Lung (tissue), 12 donors: ENCODE data around the gene RABGAP1L. TPM values are rescaled to one million over a fixed set of nuclear protein-coding genes. Genes with fewer than 3 reads are reported as not detected.

Source experiments
- ATAC-seq: fragments of 200-7000 bp; cut with Tn5 transposase; one replicate; pipeline ENCODE4 v1.9.1; 2020; ENCODE audit warnings: moderate number of reproducible peaks; ENCODE audit not compliant: insufficient read depth, low FRiP score
- DNase-seq, 3 donors: peaks; one replicate each; pipeline ENCODE4 v3.0.0-alpha.2; 2013 to 2017
- H3K27ac ChIP-seq, 2 donors: one replicate each; pipeline ENCODE4 v1.5.1; 2013; ENCODE audit warnings: mild to moderate bottlenecking in 2 of 2, moderate library complexity in 2 of 2, control low read depth in 1 of 2, inconsistent platforms in 1 of 2, low read depth in 1 of 2, low read length in 1 of 2
- H3K27me3 ChIP-seq, 3 donors: one replicate each; pipeline ENCODE4 v1.5.1; 2013; ENCODE audit warnings: low read length in 2 of 3; ENCODE audit not compliant: control insufficient read depth in 3 of 3, insufficient read depth in 3 of 3
- H3K36me3 ChIP-seq, 4 donors: one replicate each; pipeline ENCODE4 v1.5.1; 2013; ENCODE audit warnings: low read length in 4 of 4, mild to moderate bottlenecking in 1 of 4, moderate library complexity in 1 of 4; ENCODE audit not compliant: control insufficient read depth in 4 of 4, insufficient read depth in 4 of 4
- H3K4me1 ChIP-seq, 5 donors: one replicate each; pipeline ENCODE4 v1.5.1; 2013; ENCODE audit warnings: low read length in 5 of 5, mild to moderate bottlenecking in 2 of 5, moderate library complexity in 1 of 5; ENCODE audit not compliant: control insufficient read depth in 5 of 5, insufficient read depth in 5 of 5
- H3K4me3 ChIP-seq: one replicate; pipeline ENCODE4 v1.5.1; 2013; ENCODE audit warnings: mild to moderate bottlenecking, control low read depth, moderate library complexity
- H3K9ac ChIP-seq, 2 donors: one replicate each; pipeline ENCODE4 v1.5.1; 2013; ENCODE audit warnings: low read length in 2 of 2, control low read depth in 1 of 2; ENCODE audit not compliant: insufficient read depth in 1 of 2
- H3K9me3 ChIP-seq, 4 donors: one replicate each; pipeline ENCODE4 v1.5.1; 2013; ENCODE audit warnings: low read length in 3 of 4, mild to moderate bottlenecking in 1 of 4, moderate library complexity in 1 of 4; ENCODE audit not compliant: control insufficient read depth in 4 of 4, insufficient read depth in 3 of 4
- CTCF ChIP-seq: IDR thresholded peaks from 2 replicates; pipeline ENCODE4 v1.5.1; 2012; ENCODE audit warnings: mild to moderate bottlenecking; ENCODE audit errors: control extremely low read depth, extremely low read depth
- WGBS, 2 donors: extraction: QIAGEN DNeasy Blood & Tissue Kit; methylation state at CpG; one replicate each; pipeline ENCODE4 v1.1.7; 2013; 5-methylcytosine and 5-hydroxymethylcytosine counted together
- polyA plus RNA-seq, 2 donors: library from polyadenylated mRNA; stranded (reverse); fragments of 200-250 nt; gene quantifications; one replicate each; pipeline ENCODE4 v1.2.1, GENCODE V29; 2013
- total RNA-seq, 2 donors: library from RNA; depleted of rRNA in 1 of 2; stranded (reverse); fragments of >200 nt in 1 of 2; gene quantifications; one replicate each; pipeline ENCODE4 v1.2.1, GENCODE V29; 2014 to 2021
- donor health status: control.
- donor health status: control.
- donor health status: Bipolar disorder and iron deficiency.
- donor health status: healthy.
- donor health status: DM: yes; HTN: yes; CAD: no.

RABGAP1L gene
- total and polyA plus RNA-seq, 4 donors: 16.0 to 123 (median 44.5) TPM

DNA sequence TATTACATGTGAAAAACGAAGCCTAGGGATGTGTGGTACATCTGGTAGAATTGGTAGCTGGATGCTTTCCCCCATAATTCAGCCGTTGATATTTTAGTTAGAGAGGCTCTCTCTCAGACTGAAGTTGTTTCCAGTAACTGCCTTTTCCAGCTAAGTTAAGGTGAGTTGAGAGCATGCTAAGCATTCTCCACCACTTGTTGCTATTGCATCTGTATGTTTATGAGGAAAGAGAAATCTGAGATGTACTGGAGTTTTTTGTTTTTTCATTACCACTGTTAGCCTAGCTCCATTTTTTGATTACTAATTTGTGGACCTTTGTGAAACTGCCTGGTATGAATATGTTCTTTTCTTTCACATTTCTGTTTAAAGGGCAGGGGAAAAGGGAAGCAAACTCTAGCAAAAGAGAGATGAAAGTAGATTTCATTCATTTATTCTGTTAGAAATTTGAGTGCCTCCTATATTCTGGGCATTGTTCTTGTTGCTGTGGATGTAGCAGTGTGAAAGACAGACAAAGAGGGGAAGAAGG is 650.5 kb downstream of the RABGAP1L start:
- TF ChIP-seq CTCF: no peak

GRCh38 chr1:174812016-174812415 is 652.7 kb downstream of the RABGAP1L start:
- Histone ChIP-seq H3K27ac (no peak overlapping the region), H3K36me3 (peaks cover 0 to 1% (median 0%) of the 10 kb centered on the region in 4 donors), H3K4me3 (no peak overlapping the region), H3K9me3 (no peaks in the 10 kb centered on the region), H3K9ac (no peak overlapping the region), H3K4me1 (peaks cover 0 to 6% (median 0%) of the 10 kb centered on the region in 5 donors), H3K27me3 (no peaks in the 10 kb centered on the region)
- no peak for TF ChIP-seq CTCF
- DNase-seq (no peak), ATAC-seq (no peak)

More for the DNA sequence above, 650.5 kb downstream of the RABGAP1L start:
- Histone ChIP-seq H3K27me3 (no peaks in the 10 kb centered on the region), H3K9ac (no peak overlapping the region), H3K36me3 (peaks cover 0 to 1% (median 0%) of the 10 kb centered on the region in 4 donors), H3K27ac (no peak overlapping the region), H3K4me1 (peaks cover 0 to 6% (median 0%) of the 10 kb centered on the region in 5 donors), H3K9me3 (no peaks in the 10 kb centered on the region), H3K4me3 (no peak overlapping the region)
- no peak for ATAC-seq
- WGBS, 2 donors: 36 to 64% methylated on average over 2 of the region's 2 CpGs
- DNase-seq: no peak

DNA sequence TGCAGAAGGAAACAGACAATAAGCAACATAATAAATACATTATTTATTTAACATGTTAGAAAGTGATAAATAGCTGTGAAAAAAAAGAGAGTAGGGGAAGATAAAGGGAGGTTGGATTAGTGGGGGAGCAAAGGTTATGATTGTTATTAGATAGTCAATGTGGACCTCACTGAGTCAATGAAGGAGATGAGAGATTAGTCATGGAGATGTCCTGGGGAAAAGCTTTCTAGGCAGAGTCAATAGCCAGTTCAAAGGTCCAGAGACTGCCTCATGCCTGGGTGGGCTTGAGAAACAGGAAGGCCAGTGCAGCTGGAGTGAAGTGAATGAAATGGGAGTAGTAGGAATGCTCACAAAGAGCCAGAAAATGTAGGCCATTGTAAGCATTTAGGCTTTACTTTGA is 653.3 kb downstream of the RABGAP1L start:
- no peak overlapping the region for H3K27ac ChIP-seq
- H3K4me3 ChIP-seq: no peak overlapping the region
- peaks cover 0 to 1% (median 0%) of the 10 kb centered on the region in 4 donors for H3K36me3 ChIP-seq
- H3K9ac ChIP-seq: no peak overlapping the region
- no peaks in the 10 kb centered on the region for H3K27me3 ChIP-seq
- DNase-seq: no peak
- H3K9me3 ChIP-seq: no peaks in the 10 kb centered on the region
- no peak for ATAC-seq
- H3K4me1 ChIP-seq: peaks cover 0 to 6% (median 0%) of the 10 kb centered on the region in 5 donors
- no peak for TF ChIP-seq CTCF

DNA sequence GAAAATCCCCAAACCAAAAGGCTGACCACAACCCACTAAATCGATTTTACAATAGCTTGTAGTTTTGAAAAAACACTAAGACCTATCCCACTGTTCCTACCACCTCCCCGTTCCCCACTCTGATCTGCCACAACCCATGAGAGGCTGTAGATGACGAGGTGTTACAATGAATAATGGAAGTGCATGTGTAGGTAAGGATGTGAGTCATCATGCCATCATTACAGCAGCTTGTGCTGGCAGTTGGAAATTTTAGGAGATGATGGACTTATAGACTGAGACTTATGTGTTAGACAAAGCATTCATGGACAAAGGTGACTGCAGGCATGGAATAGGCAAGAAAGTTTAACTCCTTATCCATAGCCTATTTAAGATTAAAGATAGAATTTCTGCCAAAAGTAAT is 655.7 kb downstream of the RABGAP1L start:
- DNase-seq (no peak), ATAC-seq (no peak)
- Histone ChIP-seq H3K4me1 (peaks cover 0 to 4% (median 0%) of the 10 kb centered on the region in 5 donors), H3K9ac (no peak overlapping the region), H3K9me3 (no peaks in the 10 kb centered on the region), H3K27ac (no peak overlapping the region), H3K4me3 (no peak overlapping the region), H3K27me3 (no peaks in the 10 kb centered on the region), H3K36me3 (peaks cover 0 to 1% (median 0%) of the 10 kb centered on the region in 4 donors)
- TF ChIP-seq CTCF: no peak
- 78 to 89% methylated on average over 3 of the region's 3 CpGs for WGBS, 2 donors
